Activated CD4-positive, alpha-beta T cell treated with anti-CD3 and anti-CD28 coated beads, Interleukin-2, Interleukin-4, amounts not matched to agents 100 ng/mL and 50 ng/mL, durations not matched to agents 16 hours and 8 hours (primary cell): Measurements from ENCODE around the gene UVSSA.

Experiments
- DNase-seq: peaks from one replicate; pipeline ENCODE4 v3.0.0-alpha.2; 2020; ENCODE audit warnings: low spot score

Gene UVSSA

GRCh38 chr4:1396806-1397455 is 49.9 kb downstream of the UVSSA start:
- DNase-seq, result no peak

- DNase-seq, result no peak
These were observed 51.9 kb downstream of the UVSSA start for GRCh38 chr4:1398681-1399507.

DNA sequence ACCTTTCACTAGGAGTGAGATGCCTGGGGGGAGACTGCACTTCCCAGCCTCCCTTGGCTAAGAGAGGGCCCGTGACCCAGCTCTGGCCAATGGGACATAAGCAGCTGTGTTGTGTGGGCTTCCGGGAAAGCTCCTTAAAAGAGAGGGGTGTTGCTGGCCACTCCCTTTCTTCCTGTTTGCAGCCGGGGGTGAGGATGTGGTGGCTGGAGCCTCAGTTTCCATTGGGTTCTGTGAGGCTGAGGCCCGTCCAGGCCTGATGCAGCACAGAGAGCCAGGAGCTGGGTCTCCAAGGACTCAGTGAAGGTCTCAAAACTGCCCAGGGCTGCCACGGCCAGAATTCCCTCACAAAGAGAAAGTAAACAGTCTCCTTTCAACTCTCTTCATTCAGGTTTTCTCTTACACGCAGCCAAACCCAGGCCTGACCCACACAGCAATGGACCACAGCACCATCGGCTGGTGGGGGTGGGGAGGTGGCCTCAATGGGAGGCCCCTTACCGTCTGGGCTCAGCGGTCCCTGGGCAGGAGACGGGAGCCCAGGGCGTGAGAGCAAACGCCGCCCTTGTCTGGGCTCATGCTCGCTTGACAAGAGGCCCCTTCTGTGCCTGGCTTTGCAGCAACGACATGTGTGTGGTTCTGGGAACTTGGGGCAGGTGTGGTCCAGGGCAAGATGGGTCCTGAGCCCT is 52.6 kb downstream of the UVSSA start:
- DNase-seq, result no peak

GRCh38 chr4:1400191-1400805 is 53.3 kb downstream of the UVSSA start:
- no peak for DNase-seq

GRCh38 chr4:1400831-1401408 is 53.9 kb downstream of the UVSSA start:
- no peak for DNase-seq

- DNase-seq, result no peak
These were observed 54.5 kb downstream of the UVSSA start for GRCh38 chr4:1401409-1402020.

GRCh38 chr4:1402021-1402515 is 55.1 kb downstream of the UVSSA start:
- DNase-seq, result no peak

DNA sequence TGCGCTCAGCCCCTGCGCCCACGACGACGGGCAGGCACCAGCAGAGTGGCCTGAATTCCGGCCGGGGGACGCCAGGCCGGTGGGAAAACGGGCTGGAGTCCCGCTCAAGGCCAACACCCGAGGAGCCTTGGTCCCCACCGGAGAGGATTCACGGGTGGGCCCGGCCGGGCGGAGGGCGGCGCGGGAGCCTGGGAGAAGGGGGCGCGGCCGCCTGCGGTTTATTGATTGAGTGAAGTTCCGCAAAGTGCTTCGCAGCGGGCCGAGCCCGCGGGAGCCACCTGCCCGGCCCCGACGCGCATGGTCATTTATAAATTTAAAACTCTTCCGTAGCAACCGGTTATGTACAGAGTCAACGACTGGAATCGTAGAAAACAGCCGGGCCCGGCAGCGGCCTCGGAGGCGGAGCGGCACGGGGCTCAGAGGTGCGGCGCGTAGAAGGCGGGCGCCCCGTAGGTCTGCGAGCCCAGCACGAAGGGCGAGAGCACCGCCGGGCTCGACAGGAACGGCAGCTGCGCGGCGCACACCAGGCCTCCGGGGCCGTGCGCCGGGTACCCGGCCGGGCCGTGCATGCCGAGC is 55.6 kb downstream of the UVSSA start:
- no peak for DNase-seq

GRCh38 chr4:1403177-1403583 is 56.2 kb downstream of the UVSSA start:
- DNase-seq, result no peak

- DNase-seq, result no peak
These were observed 56.9 kb downstream of the UVSSA start for GRCh38 chr4:1403591-1404572.

GRCh38 chr4:1404573-1405253 is 57.7 kb downstream of the UVSSA start:
- no peak for DNase-seq

GRCh38 chr4:1405254-1405635 is 58.2 kb downstream of the UVSSA start:
- DNase-seq, result no peak

GRCh38 chr4:1405636-1406393 is 58.8 kb downstream of the UVSSA start:
- no peak for DNase-seq

DNA sequence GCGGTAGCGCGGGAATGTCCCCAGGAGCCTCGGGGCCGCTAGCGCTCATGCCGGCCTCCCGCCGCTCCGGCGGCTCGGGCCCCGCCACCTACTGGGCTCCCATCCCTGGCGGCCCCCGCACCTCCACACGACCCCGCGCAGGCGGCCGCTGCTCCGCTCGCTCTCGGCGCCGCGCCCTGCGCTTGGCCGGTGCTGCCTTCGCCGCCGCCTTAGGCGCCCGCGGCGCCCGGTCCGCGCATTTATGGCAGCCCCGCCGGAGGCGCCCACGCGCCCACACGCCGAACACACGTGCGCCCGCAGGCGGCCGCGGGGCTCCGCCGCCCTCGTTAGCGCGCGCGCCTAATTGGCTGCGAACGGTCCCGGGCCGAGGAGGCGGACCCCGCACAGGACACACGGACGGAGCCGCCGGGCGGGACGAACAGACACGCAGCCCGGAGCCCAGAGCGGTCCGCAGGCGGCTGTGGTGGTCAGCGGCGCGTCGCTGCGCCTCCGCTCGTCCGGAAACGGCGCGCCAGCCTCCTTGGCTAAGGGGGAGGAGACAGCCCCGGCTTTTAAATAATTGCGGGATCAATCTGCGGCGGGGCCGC is 59.5 kb downstream of the UVSSA start, which contains the start of gene NKX1-1:
NKX1-1 (minus strand) TSS at position 49 of the 587 bp plus-strand sequence; CDS start at position 49, 0 bp downstream.
- DNase-seq, result no peak

DNA sequence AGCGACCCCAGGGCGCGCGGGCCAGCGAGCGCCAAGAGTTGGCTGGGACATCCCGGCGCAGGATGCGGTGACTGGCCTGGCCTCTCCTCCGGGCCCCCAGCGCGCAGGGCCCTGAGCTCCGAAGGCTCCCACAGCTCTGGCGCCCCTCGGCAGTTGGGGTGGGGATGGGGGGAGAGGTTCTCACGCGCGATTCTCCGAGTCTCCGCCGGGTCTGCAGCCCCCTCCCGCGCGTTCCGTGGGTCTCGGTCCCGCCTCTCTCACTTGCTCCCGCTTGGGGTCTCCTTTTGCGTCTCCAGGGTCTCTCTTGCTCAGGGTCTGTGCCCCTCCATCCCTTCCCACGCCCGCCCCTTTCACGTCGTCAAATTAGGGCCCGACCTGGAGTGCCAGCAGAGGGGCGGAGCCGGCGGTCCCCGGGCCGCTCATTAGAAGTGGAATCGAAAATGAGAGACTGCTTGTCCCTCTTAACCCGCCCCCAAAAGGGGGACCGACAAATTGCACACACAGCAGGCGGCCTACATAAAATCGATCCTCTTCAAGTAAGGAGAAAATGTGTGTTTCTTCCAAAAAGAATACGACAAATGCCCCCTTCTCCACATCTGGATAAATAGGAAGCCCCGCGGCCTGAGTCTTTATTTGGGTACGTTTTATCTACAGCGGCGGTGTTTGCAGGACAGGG is 60.1 kb downstream of the UVSSA start:
- no peak for DNase-seq

DNA sequence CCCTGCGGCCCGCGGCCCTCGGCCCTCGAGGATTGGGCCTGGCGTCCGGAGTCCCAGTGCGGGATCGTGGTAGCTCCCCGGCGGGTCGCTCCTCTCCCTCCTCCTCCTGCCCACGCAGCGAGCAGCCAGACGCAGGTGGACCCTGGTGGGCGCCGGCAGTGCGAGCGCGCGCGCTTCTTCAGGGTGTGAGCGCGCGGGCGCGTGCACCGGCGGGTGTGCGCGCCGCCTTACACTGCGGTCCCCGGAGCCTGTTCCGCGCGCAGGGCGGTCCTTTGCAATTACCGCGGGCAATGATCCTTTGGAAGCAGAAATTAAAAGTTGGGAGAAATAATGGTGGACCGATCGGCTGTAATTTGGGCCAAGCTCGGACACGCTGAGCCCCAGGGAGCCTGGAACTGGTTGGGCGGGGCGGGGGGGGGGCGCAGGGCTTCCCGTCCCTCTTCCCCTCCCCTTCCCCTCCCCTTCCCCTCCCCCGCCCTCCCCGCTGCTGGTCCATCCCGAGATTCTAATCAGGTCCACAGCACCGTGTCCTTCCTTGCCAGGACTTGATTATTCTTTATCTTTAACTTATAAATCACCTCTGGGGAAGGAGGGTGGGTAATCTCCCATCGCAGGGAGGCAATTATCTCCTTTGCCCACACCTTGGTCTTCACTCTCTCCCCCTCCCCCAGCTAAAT is 60.8 kb downstream of the UVSSA start:
- DNase-seq, result no peak

- DNase-seq, result no peak
These were observed 61.4 kb downstream of the UVSSA start for GRCh38 chr4:1408418-1408817.
